HG03521 (cell line): ENCODE results near the gene KCTD4.
"Not testable (repeated sequence)": the region's sequence is repeated elsewhere in the genome, so short reads cannot be mapped to it uniquely, and the experiment has no call there.

Source experiments
- ATAC-seq: cut with Tn5 transposase; IDR thresholded peaks from one replicate; pipeline ENCODE4 v1.9.1; 2021; ENCODE audit warnings: mild to moderate bottlenecking, moderate library complexity; ENCODE audit not compliant: unreplicated experiment

KCTD4 gene

GRCh38 chr13:45200701-45201232, at the start of gene KCTD4:
Gene KCTD4, minus strand, starts transcription at chr13:45201045. Its CDS starts 6,478 bp downstream, at chr13:45194567.
- no peak for ATAC-seq

DNA sequence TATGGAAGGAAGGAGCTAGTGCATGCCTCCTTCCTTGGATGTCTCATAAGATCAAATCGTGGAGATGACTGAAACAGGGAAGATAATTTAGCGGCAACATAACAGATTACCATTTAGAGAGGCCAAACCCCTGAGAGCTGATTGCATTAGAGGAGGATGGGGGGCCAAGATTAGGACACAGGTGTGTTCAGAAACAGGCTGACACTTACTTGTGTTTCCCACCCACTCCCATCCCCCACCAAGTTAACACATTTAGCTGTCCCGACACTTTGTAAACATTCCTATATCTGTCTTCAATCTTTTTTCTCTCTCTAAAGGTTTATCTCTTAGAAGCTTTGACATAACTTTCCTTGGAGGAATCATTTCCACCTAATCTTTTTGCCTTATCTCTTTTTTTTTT, 48.8 kb upstream of the KCTD4 start:
- no peak for ATAC-seq

DNA sequence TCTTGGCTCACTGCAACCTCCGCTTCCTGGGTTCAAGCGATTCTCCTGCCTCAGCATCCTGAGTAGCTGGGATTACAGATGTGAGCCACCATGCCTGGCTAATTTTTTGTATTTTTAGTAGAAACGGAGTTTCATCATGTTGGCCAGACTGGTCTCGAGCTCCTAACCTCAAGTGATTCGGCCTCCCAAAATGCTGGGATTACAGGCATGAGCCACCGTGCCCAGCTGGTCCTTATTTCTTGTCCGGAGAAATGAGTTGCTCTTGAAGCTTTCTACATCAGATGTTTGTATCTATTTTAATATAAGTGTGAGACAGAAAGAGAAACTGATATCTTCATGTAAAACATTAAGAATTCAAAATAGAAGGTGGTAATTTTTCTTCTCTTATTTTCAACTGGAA, 43.9 kb upstream of the KCTD4 start:
- ATAC-seq: not testable (repeated sequence)

GRCh38 chr13:45243077-45243476, 42.2 kb upstream of the KCTD4 start:
- ATAC-seq: no peak

DNA sequence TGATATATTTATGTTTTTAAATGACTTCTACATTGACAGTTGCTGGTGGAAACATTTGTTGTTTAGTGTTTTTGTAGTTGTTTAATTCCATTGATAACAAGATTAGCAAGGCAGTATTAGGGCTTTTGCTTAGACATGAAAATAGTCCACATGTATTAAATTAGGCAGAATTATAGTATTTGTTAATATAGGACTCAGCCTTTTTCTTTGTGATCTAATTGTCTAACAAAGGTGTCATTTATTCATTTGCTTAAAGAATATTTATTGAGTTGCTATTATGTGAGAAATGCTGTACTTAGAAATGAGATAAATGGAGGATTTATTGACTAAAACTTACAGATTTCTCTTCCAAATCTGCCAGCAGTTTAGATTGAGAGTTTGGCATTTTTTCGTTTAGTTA, 41.7 kb upstream of the KCTD4 start:
- ATAC-seq: no peak

GRCh38 chr13:45242070-45242469, 41.2 kb upstream of the KCTD4 start:
- no peak for ATAC-seq

GRCh38 chr13:45240143-45240542, 39.3 kb upstream of the KCTD4 start:
- ATAC-seq: no peak

- ATAC-seq: no peak
Observed at GRCh38 chr13:45238945-45239795, 38.3 kb upstream of the KCTD4 start.

DNA sequence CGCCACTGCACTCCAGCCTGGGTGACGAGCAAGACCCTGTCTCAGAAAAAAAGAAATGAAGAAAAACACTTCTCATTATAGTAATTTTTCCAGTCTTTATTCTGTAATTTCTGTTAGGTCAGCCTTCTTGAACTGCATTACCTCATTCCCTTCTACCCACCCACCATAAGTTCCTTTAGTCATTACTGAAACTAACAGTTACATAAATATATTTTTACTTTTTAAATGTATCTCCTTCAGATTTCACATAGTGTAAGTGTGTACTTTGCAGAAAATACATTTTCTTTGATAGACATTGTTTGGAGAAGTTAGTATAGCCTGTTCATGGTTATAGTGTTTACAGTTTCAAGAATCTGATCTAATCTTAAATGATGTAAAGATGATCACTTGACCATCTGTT, 31.7 kb upstream of the KCTD4 start:
- no peak for ATAC-seq

GRCh38 chr13:45231722-45232121, 30.9 kb upstream of the KCTD4 start:
- ATAC-seq: no peak

- ATAC-seq: no peak
Observed at GRCh38 chr13:45231305-45231704, 30.5 kb upstream of the KCTD4 start.

DNA sequence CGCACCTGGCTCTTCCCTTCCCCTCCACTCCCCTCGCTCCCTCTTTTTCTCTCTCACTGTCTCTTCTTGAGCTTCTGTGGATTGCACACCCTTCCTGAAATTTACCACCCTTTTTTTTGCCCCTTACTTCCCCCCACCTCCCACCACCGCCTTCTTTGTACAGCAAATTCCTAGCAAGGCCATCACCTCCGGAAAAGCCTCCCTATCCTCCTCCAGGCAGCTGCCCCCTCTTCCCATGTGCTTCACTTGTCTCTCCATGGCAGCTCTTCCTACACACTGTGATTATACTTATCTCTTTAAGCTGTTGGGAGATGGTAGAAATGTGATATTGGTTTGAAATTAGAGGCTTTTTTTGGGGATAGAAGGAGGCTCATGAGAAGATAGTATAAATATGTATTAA, 28.3 kb upstream of the KCTD4 start:
- no peak for ATAC-seq

DNA sequence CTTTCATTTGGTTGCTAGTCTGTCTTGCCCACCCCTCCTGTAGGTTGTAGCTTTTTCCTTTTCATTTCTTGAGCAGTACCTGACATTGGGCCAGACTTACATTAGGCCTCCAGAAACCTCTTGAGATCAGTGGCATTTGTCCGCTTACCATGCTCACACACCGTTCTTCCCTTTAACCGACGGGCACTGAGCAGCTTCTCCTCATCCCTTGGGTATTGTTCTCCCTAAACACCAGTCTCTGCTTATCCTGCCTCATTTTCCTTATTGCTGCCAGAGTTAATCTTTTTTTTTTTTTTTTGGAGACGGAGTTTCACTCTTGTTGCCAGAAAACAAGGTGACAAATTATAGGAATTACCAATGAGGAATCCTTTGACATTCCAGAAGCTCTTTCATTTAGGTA, 27.2 kb upstream of the KCTD4 start:
- no peak for ATAC-seq

- no peak for ATAC-seq
Observed at GRCh38 chr13:45226024-45226423, 25.2 kb upstream of the KCTD4 start.

DNA sequence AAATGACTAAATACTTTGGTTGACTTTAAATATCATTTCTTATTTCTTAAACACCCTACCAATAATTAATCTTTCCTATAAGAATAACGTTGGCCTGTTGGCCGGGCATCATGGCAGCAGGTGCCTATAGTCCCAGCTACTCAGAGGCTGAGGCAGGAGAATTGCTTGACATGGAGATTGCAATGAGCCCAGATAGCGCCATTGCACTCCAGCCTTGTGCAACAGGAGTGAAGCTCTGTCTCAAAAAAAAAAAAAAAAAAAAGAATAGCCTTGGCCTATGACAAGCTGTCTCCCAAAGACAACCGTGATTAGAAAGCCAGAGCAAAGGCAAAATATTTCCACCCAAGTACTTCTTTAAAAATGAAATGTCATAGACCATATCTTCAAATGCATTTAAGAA, 24.5 kb upstream of the KCTD4 start:
- ATAC-seq: no peak

DNA sequence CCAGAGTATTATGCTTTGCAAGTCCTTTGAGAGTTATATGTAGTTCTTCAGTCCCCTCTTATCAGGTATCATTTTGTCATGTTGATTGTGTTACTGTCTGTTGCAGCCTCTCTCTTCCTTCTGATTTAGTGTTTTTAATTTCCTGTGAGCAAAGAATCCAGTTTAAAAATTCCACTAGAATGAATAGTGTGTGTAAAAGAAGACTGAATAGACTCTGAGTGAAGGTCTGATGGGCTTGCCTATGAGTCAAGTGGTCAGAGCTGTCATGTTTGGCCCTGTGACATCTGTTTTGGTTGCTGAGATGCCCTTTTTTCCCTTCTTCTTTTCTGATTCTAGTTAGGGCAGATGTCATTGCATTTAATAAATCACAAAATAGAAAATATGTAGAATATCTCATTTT, 23.3 kb upstream of the KCTD4 start:
- ATAC-seq: no peak

DNA sequence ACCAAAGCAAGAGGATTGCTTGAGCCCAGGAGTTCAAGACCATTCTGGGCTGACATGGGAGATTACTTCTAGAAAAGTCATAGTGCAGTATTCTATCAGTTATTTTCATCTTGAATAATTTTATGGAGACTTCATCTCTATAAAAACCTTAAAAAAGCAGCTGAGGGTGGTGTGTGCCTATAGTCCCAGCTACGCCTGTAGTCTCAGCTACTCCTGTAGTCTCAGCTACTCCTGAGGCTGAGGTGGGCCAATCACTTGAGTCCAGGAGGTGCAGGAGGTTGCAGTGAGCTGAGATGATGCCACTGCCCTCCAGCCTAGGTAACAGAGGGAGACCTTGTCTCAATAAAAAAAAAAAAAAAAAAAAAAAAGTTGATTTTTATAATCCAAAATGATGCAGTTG, 22.1 kb upstream of the KCTD4 start:
- ATAC-seq: no peak

DNA sequence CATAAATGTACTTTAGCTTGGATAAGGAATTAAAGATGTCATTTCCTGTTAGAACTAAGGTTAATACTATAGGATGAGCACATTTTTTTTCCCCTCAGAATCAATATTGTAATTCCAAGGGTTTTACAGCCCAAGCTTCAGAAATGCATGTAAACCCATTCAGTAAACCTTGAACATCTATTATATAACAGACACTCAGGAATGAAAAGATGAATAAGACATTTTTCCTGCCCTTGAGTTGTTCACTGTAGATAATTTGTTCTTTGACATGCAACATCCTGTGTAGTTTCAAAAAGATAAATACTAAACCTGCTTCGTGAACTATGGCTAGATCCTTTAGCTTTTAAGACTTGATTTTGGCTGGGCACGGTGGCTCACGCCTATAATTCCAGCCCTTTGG, 21.7 kb upstream of the KCTD4 start:
- no peak for ATAC-seq

GRCh38 chr13:45220403-45220802, 19.6 kb upstream of the KCTD4 start:
- ATAC-seq: no peak

GRCh38 chr13:45219938-45220375, 19.1 kb upstream of the KCTD4 start:
- ATAC-seq: no peak

GRCh38 chr13:45219123-45219891, 18.5 kb upstream of the KCTD4 start:
- no peak for ATAC-seq

DNA sequence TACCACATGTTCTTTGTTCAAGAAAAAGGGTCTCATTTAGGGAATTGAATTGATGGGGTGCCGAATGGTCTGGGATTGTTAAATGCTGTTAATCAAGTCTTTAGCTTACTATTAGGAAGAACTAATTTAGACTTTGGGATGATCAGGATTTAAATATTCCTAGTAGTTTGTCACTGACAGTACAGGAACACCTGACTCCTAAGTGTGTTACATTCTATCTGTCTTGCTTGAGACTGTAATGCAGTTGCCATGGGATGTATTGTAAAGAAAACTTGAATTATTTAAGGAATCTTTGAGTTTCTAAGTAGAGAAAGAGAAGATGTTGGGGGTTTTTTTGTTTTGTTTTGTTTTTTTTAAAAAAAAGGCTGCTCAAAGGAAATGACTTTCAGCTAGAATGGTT, 17.8 kb upstream of the KCTD4 start:
- ATAC-seq: no peak
